Upper lobe of left lung (tissue), 6 donors: ENCODE data around the gene LENG9. TPM values are rescaled to one million over a fixed set of nuclear protein-coding genes. Genes with fewer than 3 reads are reported as not detected.

Source experiments
- ATAC-seq, 2 donors: fragments of 200-7000 bp; cut with Tn5 transposase; one replicate each; pipeline ENCODE4 v1.9.1; 2022; ENCODE audit warnings: mild to moderate bottlenecking in 2 of 2, moderate library complexity in 2 of 2; ENCODE audit not compliant: low FRiP score in 2 of 2
- DNase-seq, 2 donors: peaks; one replicate each; pipeline ENCODE4 v3.0.0-alpha.2; 2019 to 2020
- H3K27ac ChIP-seq, 4 donors: fragments of 200-600 bp; sonication (generic); one replicate each; pipeline ENCODE4 v1.5.1; 2016 to 2019
- H3K27me3 ChIP-seq, 4 donors: fragments of 200-600 bp; sonication (generic); one replicate each; pipeline ENCODE4 v1.5.1; 2017 to 2019
- H3K36me3 ChIP-seq, 4 donors: fragments of 200-600 bp; sonication (generic); one replicate each; pipeline ENCODE4 v1.5.1; 2016 to 2019
- H3K4me1 ChIP-seq, 4 donors: fragments of 200-600 bp; sonication (generic); one replicate each; pipeline ENCODE4 v1.5.1; 2018 to 2019
- H3K4me3 ChIP-seq, 4 donors: fragments of 200-600 bp; sonication (generic); one replicate each; pipeline ENCODE4 v1.5.1; 2017 to 2019; ENCODE audit warnings: mild to moderate bottlenecking in 2 of 4, moderate library complexity in 1 of 4
- H3K9me3 ChIP-seq, 4 donors: fragments of 200-600 bp; sonication (generic); one replicate each; pipeline ENCODE4 v1.5.1; 2018 to 2019
- EP300 ChIP-seq, 4 donors: sonication (generic); formaldehyde crosslinking; IDR thresholded peaks; one replicate each; pipeline ENCODE4 v1.5.1; 2017; ENCODE audit warnings: antibody characterized with exemption in 4 of 4, control low read depth in 2 of 4
- POLR2A ChIP-seq, 4 donors: fragments of 450-650 bp; IDR thresholded peaks; one replicate each; pipeline ENCODE4 v1.5.1; 2016 to 2017; ENCODE audit warnings: antibody characterized with exemption in 4 of 4, mild to moderate bottlenecking in 2 of 4
- POLR2AphosphoS5 ChIP-seq, 2 donors: sonication (generic); formaldehyde crosslinking; IDR thresholded peaks; one replicate each; pipeline ENCODE4 v1.5.1; 2017; ENCODE audit warnings: antibody characterized with exemption in 2 of 2
- WGBS, 2 donors: methylation state at CpG; one replicate each; pipeline ENCODE4 v1.1.5; 2017 to 2018; 5-methylcytosine and 5-hydroxymethylcytosine counted together
- total RNA-seq, 6 donors: library from RNA; depleted of rRNA in 4 of 6; stranded (reverse); fragments of >200 nt in 4 of 6; gene quantifications; one replicate each; pipeline versions ENCODE4 v1.1.0 to v1.2.1, GENCODE V29; 2016 to 2021
- TF ChIP-seq, protein P1 (sequence below), 6 experiments: fragments of 450-650 bp in 4 of 6; fragments of 200-600 bp in 2 of 6; sonication (generic) in 2 of 6; IDR thresholded peaks; one replicate each; pipeline ENCODE4 v1.5.1; 2016 to 2019; ENCODE audit warnings: antibody characterized with exemption in 6 of 6
- donor health status: DM: no; HTN: no; CAD: no; lungs with moderate emphysema.
- donor health status: DM: no; HTN: yes; CAD: no; lungs with severe emphysema.

LENG9 gene
- total RNA-seq, 6 donors from 2014 or later, result 3.3 to 12.6 (median 9.1) TPM

DNA sequence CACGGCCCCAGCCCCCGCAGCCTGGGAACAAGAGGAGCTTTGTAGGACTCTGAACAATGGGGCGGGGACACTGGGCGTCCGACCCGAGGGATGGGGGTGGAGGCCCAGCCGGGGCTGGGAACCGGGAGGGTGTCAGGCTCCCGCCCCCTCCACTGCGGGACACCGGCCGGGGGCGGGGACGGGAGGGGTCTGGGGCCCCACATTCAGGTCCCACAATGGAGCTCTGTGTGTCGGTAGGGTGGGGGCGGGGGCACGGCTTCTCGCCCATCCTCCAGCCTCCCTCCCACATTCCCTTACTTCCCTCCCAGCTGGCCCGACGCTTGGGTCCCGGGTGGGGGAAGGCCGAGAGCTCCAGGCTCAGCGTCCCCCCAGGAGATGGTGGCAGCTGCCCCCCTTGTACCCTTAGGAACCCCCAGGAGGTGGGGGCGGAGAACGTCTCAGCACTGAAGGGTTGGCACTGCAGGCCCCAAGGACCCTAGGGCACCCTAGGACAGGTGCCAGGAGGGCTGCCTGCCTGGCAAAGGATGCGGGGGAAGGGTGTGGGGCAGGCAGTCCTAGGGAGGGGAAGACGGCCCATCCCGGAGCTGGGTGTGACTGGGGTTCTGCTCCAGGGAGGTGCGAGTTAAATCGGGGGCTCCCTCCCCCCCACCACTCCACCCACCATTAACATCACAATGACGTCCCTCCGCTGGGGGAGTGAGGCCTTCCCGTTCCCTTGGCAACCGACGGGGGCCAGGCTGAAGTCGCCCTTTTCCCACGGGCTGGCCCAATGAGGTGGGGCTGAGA is 43.0 kb downstream of the LENG9 start:
- Histone ChIP-seq H3K9me3 (no peaks in the 10 kb centered on the region), H3K27ac (no peak overlapping the region), H3K36me3 (no peaks in the 10 kb centered on the region), H3K4me1 (peaks cover 5 to 9% (median 9%) of the 10 kb centered on the region in 4 donors), H3K4me3 (no peak overlapping the region), H3K27me3 (peaks cover 1 to 35% (median 20%) of the 10 kb centered on the region in 4 donors)
- DNase-seq, result peak in 1 of 2 donors; percentile 56
- 20 to 35% methylated on average over 6 to 24 of the region's 37 CpGs for WGBS, 2 donors
- TF ChIP-seq POLR2AphosphoS5 (IDR thresholded peaks at IDR 0.05), result no peak
- no peak for TF ChIP-seq POLR2A (IDR thresholded peaks at IDR 0.05)
- no peak for TF ChIP-seq EP300 (IDR thresholded peaks at IDR 0.05)
- TF ChIP-seq, protein P1, sequence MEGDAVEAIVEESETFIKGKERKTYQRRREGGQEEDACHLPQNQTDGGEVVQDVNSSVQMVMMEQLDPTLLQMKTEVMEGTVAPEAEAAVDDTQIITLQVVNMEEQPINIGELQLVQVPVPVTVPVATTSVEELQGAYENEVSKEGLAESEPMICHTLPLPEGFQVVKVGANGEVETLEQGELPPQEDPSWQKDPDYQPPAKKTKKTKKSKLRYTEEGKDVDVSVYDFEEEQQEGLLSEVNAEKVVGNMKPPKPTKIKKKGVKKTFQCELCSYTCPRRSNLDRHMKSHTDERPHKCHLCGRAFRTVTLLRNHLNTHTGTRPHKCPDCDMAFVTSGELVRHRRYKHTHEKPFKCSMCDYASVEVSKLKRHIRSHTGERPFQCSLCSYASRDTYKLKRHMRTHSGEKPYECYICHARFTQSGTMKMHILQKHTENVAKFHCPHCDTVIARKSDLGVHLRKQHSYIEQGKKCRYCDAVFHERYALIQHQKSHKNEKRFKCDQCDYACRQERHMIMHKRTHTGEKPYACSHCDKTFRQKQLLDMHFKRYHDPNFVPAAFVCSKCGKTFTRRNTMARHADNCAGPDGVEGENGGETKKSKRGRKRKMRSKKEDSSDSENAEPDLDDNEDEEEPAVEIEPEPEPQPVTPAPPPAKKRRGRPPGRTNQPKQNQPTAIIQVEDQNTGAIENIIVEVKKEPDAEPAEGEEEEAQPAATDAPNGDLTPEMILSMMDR (IDR thresholded peaks at IDR 0.05), result no peak
- ATAC-seq, result no peak

GRCh38 chr19:54420068-54420382 is 43.6 kb downstream of the LENG9 start:
- no peaks in the 10 kb centered on the region for H3K9me3 ChIP-seq
- no peak overlapping the region for H3K27ac ChIP-seq
- peaks cover 1 to 40% (median 23%) of the 10 kb centered on the region in 4 donors for H3K27me3 ChIP-seq
- no peak for DNase-seq
- no peak for TF ChIP-seq EP300 (IDR thresholded peaks at IDR 0.05)
- TF ChIP-seq, protein P1 (IDR thresholded peaks at IDR 0.05), result no peak
- TF ChIP-seq POLR2AphosphoS5 (IDR thresholded peaks at IDR 0.05), result no peak
- no peak for TF ChIP-seq POLR2A (IDR thresholded peaks at IDR 0.05)
- H3K4me1 ChIP-seq, result peaks cover 5 to 14% (median 9%) of the 10 kb centered on the region in 4 donors
- H3K36me3 ChIP-seq, result no peaks in the 10 kb centered on the region
- no peak for ATAC-seq
- 45 to 80% methylated on average over 1 to 6 of the region's 10 CpGs for WGBS, 2 donors
- H3K4me3 ChIP-seq, result no peak overlapping the region

DNA sequence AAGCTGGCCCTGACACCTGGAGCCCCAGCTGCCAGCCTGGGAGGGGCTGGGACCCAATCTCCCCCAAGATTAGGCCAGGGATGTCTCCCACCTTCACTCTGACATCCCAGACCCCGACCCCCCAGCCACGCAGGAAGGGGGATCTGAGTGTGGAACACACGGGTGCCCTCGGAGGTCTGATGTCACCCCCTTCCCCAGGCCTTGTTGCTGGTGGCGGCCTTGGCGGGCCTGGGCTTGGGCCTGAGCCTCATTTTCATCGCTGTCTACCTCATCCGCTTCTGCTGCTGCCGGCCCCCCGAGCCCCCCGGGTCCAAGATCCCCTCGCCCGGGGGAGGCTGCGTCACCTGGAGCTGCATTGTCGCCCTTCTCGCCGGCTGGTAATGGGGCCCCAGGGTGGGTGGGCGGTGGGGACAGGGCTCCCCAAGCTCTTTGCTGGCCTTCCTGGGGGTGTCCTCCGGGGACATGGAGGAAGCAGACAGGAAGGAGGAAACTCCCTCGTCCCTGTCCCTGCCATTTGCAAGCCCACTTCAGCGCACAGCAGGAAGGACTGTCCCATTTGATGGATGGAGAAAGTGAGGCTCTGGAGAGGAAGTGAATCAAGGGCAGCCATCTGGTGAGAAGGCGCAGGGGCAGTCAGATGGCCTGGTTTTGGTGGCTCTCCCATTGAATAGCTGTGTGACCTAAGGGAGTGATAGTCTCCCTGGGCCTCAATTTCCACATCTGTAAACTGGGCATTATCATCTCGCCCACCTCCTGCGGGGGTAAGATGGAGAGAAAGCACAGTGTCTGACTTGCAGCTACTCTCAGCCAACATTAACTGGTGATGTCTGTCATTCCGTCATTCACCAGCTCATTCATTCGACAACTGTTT is 44.4 kb downstream of the LENG9 start:
- H3K9me3 ChIP-seq, result no peaks in the 10 kb centered on the region
- no peaks in the 10 kb centered on the region for H3K36me3 ChIP-seq
- ATAC-seq (no peak), DNase-seq (no peak)
- H3K4me1 ChIP-seq, result peaks cover 5 to 16% (median 9%) of the 10 kb centered on the region in 4 donors
- peaks cover 1 to 47% (median 27%) of the 10 kb centered on the region in 4 donors for H3K27me3 ChIP-seq
- H3K27ac ChIP-seq, result no peak overlapping the region
- no peak overlapping the region for H3K4me3 ChIP-seq
- TF ChIP-seq, protein P1 (IDR thresholded peaks at IDR 0.05), result no peak
- TF ChIP-seq EP300 (IDR thresholded peaks at IDR 0.05), result no peak
- TF ChIP-seq POLR2A (IDR thresholded peaks at IDR 0.05), result no peak
- no peak for TF ChIP-seq POLR2AphosphoS5 (IDR thresholded peaks at IDR 0.05)
- 78 to 82% methylated on average over 16 to 26 of the region's 26 CpGs for WGBS, 2 donors

- no peak for DNase-seq
- Histone ChIP-seq H3K27me3 (peaks cover 1 to 47% (median 27%) of the 10 kb centered on the region in 4 donors), H3K36me3 (no peaks in the 10 kb centered on the region), H3K9me3 (no peaks in the 10 kb centered on the region), H3K27ac (no peak overlapping the region), H3K4me3 (no peak overlapping the region), H3K4me1 (peaks cover 5 to 16% (median 9%) of the 10 kb centered on the region in 4 donors)
- no peak for ATAC-seq
- 19 to 28% methylated on average over 18 to 24 of the region's 25 CpGs for WGBS, 2 donors
- TF ChIP-seq EP300 (IDR thresholded peaks at IDR 0.05), result no peak
- TF ChIP-seq, protein P1 (IDR thresholded peaks at IDR 0.05), result no peak
Measured at GRCh38 chr19:54418030-54418929, 45.3 kb downstream of the LENG9 start.
